ENCODE data around the gene KCNQ1.

GRCh38 chr11:2751523-2752203 is 306.9 kb downstream of the KCNQ1 start:
- no peak for TF ChIP-seq GATA2 (IDR thresholded peaks at IDR 0.05; ENCODE audit: low read depth, low read length)
- TF ChIP-seq GATA3 (IDR thresholded peaks at IDR 0.05; ENCODE audit: low read depth, low read length), result no peak
